SH-SY5Y (cell line): ENCODE data around the gene TDRD9.

ENCODE experiments used
- GATA2 ChIP-seq: IDR thresholded peaks from 2 replicates; pipeline ENCODE4 v1.6.1; 2011; ENCODE audit warnings: mild to moderate bottlenecking, low read depth, low read length
- GATA3 ChIP-seq: IDR thresholded peaks from 2 replicates; pipeline ENCODE4 v1.6.1; 2011; ENCODE audit warnings: low read depth, mild to moderate bottlenecking, low read length, moderate library complexity

TDRD9 gene

DNA sequence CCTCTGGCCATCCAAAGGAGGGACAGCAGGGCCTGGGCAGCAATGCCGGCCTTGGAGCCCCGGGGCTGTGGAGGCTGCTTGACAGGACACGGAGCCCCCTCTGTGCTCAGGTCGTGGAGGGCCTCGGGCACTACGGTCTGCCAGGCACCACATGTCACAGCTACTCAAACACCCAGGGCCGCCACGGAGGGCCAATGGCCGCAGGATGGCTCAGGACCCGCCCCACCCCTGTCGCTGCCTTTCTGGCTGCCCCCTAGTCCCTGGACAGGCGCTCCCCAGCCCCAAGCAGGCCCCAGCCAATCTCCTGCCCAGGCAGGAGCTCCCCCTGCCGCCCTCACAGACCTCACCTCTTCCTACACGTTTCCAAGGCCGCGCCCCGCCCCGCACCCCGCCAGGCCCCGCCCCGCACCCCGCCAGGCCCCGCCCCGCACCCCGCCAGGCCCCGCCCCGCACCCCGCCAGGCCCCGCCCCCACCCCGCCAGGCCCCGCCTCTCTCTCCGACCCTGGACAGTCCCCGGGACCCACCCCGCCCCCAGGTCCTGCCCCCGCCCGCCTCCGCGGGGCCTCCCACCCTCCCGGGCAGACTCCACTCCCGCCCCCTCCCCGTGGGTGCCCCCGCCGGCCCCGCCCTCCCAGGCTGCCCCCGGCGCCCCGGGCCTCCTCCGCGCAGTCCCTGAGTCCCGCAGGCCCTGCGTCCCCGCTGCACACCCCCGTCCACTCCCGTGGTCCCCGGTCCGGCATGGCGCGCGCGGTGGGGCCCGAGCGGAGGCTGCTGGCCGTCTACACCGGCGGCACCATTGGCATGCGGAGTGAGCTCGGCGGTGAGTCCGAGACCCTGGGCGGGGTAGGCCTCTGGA, 157.0 kb downstream of the TDRD9 start, which contains the start of gene ASPG:
Gene ASPG, plus strand, starts transcription at position 669 of the 857 bp plus-strand sequence. Its CDS starts 71 bp downstream, at position 740.
- TF ChIP-seq GATA3 (no peak), GATA2 (no peak)

DNA sequence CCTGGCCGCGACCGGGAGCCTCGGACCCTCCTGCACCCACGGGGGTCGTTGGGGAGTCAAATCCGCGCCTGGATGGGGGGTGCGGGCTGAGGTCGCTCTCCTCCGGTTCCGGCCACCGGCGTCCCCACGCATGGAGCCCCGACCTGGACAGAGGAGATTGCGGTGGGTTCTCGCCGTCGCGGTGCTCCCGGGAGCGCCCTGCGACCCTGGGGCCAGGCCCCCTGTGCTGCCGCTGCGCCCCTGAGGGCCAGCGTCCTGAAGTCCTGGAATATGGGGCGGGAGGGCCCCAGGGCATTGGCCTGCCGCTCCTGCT, 157.6 kb downstream of the TDRD9 start:
- TF ChIP-seq GATA3: no peak
- no peak for TF ChIP-seq GATA2

DNA sequence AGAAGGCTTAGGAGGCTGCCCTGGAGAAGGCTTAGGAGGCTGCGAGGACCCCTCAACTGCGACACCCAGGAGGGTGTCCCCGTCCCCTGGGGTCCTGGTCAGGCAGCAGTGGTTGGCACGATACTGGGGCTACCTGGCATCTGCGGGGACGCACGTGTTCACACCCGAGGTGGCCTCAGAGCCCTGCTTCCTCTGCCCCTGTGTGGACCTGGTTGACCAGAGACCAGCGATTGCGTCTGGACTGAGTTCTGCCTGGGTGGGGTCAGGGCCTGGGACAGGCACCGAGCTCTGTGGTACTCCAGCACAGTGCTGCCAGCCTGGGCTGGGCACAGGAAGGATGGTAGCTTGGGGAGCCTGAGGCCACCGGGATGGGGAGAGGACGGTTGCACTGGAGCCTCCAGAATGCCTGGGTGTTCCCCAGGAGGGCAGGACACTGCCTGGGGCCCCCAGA, 158.0 kb downstream of the TDRD9 start:
- TF ChIP-seq GATA2: no peak
- TF ChIP-seq GATA3: no peak

DNA sequence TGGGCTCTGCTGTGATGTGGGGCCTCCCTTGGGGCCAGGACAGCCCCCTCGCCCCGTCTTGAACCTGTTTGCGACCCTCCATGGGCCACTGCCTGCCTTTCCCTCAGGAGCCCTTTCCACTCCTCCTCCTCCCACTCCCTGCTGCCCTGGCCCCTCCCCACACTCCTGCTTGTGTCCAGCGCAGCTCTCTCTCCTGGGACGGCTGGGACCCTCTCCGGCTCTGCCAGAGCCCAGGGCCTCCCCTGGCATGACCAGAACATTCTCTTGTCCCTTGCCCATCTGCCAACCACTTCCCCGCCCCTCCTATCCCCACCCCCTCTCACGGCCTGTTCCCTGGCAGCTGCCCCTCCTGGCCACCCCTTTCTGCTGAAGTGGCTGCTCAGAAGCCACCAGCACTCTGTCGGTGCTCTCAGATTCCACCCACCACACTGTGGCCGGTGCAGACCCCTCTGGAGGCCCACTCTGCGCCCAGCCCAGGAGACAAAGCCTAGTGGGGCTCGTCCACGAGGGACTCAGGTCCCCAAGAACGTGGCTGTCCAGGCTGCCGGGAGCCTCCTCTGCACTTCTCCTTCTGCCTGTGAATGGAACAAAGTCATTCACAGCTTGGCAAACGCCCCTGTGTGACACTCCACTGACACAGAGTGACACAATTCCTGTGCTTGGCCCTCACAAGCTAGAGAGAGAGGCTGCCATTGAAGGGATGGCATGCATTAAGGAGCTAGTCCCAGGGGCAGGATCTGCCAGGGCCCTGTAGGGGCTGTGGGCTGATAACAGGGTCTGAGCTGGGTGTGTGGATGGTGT, 158.6 kb downstream of the TDRD9 start:
- no peak for TF ChIP-seq GATA2
- TF ChIP-seq GATA3: no peak

DNA sequence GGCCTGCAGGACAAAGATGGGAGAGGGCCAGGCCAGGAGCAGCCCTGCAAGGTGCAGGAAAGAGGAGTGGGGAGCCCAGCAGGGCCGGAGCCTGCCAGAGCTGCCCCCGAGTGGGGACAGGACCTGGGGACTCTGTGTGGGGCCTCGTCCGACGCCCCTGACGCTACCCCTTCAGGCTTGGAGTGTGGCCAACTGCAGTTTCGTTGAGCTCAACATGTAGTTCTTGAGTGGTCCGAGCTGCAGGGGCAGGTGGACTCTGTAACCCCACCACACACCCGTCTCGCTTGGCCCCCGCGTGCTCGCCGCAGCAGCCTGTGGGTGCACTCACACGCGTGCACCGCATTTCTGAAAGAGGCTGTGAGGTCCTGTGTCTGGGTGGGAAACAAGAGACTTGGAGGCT, 159.2 kb downstream of the TDRD9 start:
- TF ChIP-seq GATA2: no peak
- no peak for TF ChIP-seq GATA3

DNA sequence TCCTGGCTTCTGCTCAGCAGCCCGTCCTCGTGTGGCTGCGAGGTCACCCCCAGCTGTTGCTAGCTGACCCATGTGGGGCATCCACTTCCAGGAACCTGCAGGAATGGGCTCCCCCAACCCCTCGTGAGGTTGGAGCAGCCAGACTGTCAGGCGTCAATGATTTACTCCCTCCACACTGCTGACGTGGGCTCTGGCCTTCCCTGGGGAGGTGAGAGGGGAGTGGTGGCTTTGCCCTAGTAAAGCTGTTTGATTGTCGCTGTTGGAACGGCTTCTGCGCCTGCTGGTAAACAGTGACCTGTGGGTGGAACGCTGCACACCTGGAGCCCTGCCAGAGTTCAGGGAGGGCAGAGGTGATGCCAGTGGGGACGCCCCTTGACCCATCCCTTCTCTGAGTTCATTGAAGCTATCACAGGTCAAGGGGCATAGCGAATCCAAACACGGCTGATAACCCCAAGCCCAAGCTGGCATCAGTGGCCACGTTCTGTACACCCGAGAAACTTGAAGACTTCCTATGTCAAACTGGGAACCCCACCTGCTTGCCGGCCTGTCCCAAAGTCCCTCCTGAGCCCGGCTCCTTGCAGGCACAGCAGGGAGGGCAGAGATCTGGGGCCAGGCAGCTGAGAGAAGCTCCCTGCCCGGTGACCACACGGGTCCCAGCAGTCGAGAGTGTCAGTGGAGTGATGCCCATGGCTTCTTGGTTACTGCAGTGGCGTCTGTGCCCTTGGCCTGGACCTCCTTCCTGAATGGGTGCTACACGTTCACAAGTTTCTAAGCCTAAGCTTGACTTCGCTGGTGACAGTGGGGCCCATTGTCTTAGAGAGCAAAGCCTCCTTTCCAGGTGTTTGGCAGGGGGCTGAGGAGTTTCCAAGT, 160.0 kb downstream of the TDRD9 start:
- TF ChIP-seq GATA3 (no peak), GATA2 (no peak)

DNA sequence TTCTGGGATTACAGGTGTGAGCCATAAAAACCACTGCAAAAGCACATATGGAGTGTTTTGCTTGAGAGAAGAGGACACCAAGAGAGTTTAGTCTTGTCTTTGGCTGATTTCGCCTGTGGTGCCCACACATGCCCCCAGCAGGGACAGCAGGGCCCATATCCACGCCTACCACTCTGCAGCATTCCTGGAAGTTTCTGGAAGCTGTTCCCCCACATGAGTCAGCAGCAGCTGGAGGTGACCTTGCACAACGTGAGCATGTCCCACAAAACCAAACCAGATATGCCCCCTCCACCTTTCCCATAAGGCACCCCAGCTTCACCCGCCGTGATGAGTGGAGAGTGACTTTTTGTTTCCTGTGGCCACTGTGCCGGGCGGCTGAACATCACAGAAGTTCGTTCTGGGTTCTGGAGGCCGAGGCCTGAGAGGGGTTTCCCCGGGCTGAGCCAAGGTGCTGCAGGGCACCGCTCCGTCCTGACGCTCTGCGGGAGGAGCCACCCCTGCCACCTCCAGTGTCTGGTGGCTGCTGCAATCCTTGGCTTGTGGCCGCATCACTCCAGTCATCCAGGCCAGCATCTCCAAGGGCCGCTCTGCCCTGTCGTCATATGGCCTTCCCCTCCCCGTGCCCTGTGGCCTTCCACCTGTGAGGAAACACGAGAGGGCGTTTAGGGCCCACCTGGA, 162.0 kb downstream of the TDRD9 start:
- no peak for TF ChIP-seq GATA2
- no peak for TF ChIP-seq GATA3

DNA sequence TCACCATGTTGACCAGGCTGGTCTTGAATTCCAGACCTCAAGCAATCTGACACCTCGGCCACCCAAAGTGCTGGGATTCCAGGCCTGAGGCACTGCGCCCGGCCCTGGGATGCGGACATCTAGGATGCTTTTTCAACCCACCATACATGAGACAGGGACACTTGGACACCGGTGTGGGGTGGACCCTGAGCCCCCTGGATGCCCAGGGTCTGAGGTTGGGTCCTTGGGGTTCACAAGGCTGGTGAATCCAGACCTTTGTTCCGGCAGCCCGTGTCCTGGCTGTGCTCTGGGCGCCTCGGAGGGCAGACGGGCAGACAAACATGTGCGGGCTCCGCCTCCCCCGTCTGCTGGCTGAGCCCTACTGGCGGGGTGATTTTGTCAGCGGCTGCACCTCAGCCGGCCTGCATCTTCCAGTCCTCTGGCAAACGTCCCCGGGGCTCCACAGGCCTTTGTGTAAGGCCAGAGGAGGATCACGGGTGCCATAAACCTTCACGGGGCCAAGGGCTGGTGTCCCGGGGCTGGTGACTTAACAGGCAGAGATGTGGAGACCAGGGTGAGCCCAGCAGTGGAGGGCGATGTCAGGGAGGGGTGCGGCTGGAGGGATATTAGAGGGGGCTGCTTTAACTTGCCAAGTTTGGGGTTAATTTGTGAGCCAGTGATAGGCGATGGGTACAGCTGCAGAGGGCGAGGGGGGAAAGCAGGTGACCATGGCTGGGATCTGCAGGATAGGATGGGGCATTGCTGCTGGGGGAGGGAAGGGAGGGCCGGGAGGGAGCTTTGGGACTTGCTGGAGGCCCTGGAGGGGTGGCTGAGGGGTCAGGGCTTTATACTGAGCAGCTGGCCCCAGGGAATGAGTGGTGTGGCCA, 163.0 kb downstream of the TDRD9 start:
- TF ChIP-seq GATA3: no peak
- no peak for TF ChIP-seq GATA2

DNA sequence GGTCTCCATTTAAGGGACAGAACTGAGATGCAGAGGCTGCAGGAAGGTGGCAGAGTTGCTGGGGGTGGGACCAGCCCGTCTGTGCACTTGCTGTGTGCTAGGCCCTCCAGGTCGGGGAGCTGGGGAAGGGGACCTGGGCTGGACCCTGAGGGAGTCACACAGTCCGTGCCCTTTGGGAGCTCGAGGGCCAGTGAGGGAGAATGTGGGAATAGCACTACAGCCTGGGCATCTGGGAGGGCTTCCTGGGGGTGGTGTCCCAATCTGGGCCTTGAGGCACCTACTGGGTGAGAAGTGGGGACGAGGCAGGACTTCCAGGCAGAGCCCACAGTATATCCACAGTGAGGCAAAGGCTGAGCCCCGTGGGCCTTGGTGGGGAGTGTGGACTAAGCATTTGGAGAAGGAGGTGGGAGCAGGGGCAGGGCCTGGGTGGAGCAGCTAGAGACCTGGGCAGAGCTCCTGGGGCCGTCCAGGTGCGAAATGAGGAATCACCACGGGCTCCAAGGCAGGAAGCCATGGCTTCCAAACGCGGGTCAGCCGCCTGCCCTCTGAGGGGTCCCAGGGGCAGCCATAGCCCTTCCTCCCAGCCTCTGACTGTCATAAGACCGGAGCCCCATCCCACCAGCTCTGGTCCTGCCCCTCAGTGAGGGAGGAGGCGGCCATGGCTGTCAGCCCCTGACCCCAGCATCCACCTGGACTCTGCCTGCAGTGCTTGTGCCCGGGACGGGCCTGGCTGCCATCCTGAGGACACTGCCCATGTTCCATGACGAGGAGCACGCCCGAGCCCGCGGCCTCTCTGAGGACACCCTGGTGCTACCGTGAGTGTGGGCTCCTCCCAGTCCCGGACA, 163.9 kb downstream of the TDRD9 start:
- TF ChIP-seq GATA2: no peak

DNA sequence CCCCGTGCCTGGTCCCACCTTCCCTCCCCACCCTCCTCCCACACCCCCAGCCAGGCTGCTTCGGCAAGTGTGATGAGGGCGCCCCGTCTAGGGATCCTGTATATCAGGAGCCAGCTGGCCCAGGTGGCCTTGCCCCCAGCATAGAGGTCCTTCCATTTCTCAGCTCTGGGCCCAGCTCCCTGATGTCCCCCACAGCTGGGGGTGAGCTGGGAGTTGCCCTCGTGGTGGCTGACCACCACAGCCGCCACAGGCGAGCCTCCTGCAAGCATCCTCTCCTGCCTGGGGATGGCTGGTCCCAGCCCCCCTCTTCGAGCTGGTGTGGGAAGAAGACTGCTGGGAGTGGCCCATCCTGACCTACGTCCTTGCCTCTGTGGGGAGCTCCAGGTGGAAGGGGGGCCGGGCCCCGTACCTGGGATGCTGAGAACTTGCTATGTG, 164.7 kb downstream of the TDRD9 start:
- TF ChIP-seq GATA2 (no peak), GATA3 (no peak)

DNA sequence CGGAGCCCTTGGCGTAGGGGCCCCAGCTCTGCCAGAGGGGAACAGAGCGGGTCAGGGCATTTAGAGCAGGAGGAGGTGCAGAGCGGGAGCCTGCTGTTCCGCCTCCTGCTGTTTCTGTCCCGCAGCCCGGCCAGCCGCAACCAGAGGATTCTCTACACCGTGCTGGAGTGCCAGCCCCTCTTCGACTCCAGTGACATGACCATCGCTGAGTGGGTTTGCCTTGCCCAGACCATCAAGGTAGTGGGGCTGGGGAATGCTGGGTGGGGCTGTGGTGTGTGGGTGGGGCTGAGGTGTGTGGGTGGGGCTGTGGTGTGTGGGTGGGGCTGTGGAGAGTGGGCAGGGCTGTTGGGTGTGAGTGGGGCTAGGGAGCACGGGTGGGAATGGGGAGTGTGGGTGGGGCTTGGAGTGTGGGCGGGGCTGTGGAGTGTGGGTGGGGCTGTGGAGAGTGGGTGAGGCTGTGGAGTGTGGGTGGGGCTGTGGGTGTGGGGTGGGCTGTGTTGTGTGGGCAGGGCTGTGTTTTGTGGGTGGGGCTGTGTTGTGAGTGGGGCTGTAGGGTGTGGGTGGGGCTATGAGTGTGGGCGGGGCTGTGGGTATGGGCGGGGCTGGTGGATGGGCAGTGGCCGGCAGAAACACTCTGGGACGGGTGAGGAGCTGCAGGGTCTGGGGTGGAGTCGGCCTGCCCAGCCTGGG, 165.3 kb downstream of the TDRD9 start:
- TF ChIP-seq GATA2 (no peak), GATA3 (no peak)

DNA sequence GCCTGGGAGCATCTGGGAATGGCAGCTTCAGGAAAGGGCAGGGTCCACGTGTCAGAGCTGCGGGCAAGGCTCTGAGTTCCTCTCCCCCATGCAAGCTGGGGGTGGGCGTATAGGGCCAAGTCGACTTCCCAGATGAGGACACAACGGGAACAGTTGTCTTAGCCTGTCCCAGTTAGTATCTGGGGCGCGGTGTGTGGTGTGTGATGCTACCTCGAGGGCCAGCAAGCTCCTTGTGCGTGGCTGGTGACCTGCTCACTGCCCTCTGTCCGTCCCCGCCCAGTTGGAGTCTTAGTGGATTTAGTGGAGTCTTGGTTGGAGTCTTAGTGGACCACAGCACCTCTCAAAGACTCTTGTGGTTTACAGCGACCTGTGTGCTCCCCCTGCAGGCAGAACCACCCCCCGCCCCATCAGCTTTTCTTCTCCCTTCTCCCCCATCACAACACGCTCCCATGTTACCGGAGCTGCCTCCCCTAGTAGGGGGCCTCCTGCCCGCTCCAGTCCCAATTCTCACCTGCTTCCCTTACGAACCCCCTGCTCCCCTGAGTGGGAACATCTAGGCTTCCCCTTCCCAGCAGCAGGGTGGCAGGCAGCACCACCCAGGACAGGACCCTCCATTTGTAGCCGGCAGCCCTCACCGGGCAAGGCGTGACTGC, 165.9 kb downstream of the TDRD9 start:
- no peak for TF ChIP-seq GATA3
- no peak for TF ChIP-seq GATA2
